ENCODE data around the gene PHF20.
A peak's percentile ranks its signal among the peaks of the same experiment; 100 is the strongest.
"Not testable (repeated sequence)": the region's sequence is repeated elsewhere in the genome, so short reads cannot be mapped to it uniquely, and the experiment has no call there.

Gene PHF20

GRCh38 chr20:35942243-35942642, 170.4 kb downstream of the PHF20 start:
- DNase-seq: no peak

GRCh38 chr20:35947489-35947888, 175.7 kb downstream of the PHF20 start:
- no peak for DNase-seq

- DNase-seq: no peak
These were observed 176.1 kb downstream of the PHF20 start for GRCh38 chr20:35947907-35948306.

GRCh38 chr20:35950093-35950492, 178.3 kb downstream of the PHF20 start:
- DNase-seq: no peak

- DNase-seq: not testable (repeated sequence)
These were observed 180.3 kb downstream of the PHF20 start for GRCh38 chr20:35952080-35952479.

GRCh38 chr20:35952480-35953386, 180.9 kb downstream of the PHF20 start:
- no peak for DNase-seq

- DNase-seq: peak; percentile 47
These were observed 181.8 kb downstream of the PHF20 start for GRCh38 chr20:35953387-35954199.

- peak; percentile 94 for DNase-seq
These were observed 182.5 kb downstream of the PHF20 start, which contains the start of gene SCAND1 for GRCh38 chr20:35954200-35954906. Gene SCAND1 (minus strand): TSS chr20:35954502. CDS start chr20:35954284, 218 bp downstream.

GRCh38 chr20:35954907-35955251, 183.1 kb downstream of the PHF20 start:
- no peak for DNase-seq

- DNase-seq: no peak
These were observed 184.8 kb downstream of the PHF20 start for GRCh38 chr20:35956616-35957015.

GRCh38 chr20:35959291-35959690, 187.5 kb downstream of the PHF20 start:
- DNase-seq: not testable (repeated sequence)

- DNase-seq: no peak
These were observed 192.1 kb downstream of the PHF20 start for GRCh38 chr20:35963878-35964277.

- DNase-seq: no peak
These were observed 196.3 kb downstream of the PHF20 start, which contains the start of gene CNBD2 for GRCh38 chr20:35967979-35968640. Gene CNBD2 (plus strand): TSS chr20:35968590. CDS start chr20:35968763, 173 bp downstream.

- DNase-seq: no peak
These were observed 197.1 kb downstream of the PHF20 start for GRCh38 chr20:35968930-35969329.

GRCh38 chr20:35971981-35972380, 200.2 kb downstream of the PHF20 start:
- DNase-seq: no peak

- DNase-seq: peak; percentile 51
These were observed 200.6 kb downstream of the PHF20 start for GRCh38 chr20:35972462-35972861.

- no peak for DNase-seq
These were observed 202.4 kb downstream of the PHF20 start for GRCh38 chr20:35974256-35974655.

GRCh38 chr20:35975576-35976373, 204.0 kb downstream of the PHF20 start:
- no peak for DNase-seq

GRCh38 chr20:35978041-35978513, 206.3 kb downstream of the PHF20 start:
- no peak for DNase-seq

GRCh38 chr20:35979544-35979943, 207.7 kb downstream of the PHF20 start:
- no peak for DNase-seq

- no peak for DNase-seq
These were observed 210.2 kb downstream of the PHF20 start for GRCh38 chr20:35981969-35982368.
